HK-2 (cell line): Measurements from ENCODE around the gene DENND4C.
"Not testable (repeated sequence)": the region's sequence is repeated elsewhere in the genome, so short reads cannot be mapped to it uniquely, and the experiment has no call there.

Experiments used
- DNase-seq: peaks from one replicate; pipeline ENCODE4 v3.0.0-alpha.2; 2018; ENCODE audit not compliant: unreplicated experiment

The DENND4C gene

GRCh38 chr9:19266778-19267384, 36.4 kb downstream of the DENND4C start:
- not testable (repeated sequence) for DNase-seq

GRCh38 chr9:19269582-19269981, 39.1 kb downstream of the DENND4C start:
- no peak for DNase-seq

GRCh38 chr9:19270421-19270949, 40.0 kb downstream of the DENND4C start:
- DNase-seq = no peak

GRCh38 chr9:19271081-19271480, 40.6 kb downstream of the DENND4C start:
- DNase-seq = no peak

- no peak for DNase-seq
These were observed 51.3 kb downstream of the DENND4C start for GRCh38 chr9:19281801-19282200.

GRCh38 chr9:19283072-19283710, 52.7 kb downstream of the DENND4C start:
- DNase-seq = no peak

GRCh38 chr9:19284729-19285128, 54.2 kb downstream of the DENND4C start:
- DNase-seq = no peak

GRCh38 chr9:19286634-19287188, 56.2 kb downstream of the DENND4C start:
- DNase-seq = no peak

GRCh38 chr9:19288081-19288480, 57.6 kb downstream of the DENND4C start:
- no peak for DNase-seq

- no peak for DNase-seq
These were observed 59.6 kb downstream of the DENND4C start for GRCh38 chr9:19290103-19290502.

- DNase-seq = no peak
These were observed 63.7 kb downstream of the DENND4C start for GRCh38 chr9:19294219-19294618.

- DNase-seq = no peak
These were observed 68.0 kb downstream of the DENND4C start for GRCh38 chr9:19298436-19299000.

GRCh38 chr9:19303216-19303615, 72.7 kb downstream of the DENND4C start:
- no peak for DNase-seq

GRCh38 chr9:19306568-19306967, 76.1 kb downstream of the DENND4C start:
- DNase-seq = no peak

- no peak for DNase-seq
These were observed 79.8 kb downstream of the DENND4C start for GRCh38 chr9:19310246-19310645.

- no peak for DNase-seq
These were observed 83.1 kb downstream of the DENND4C start for GRCh38 chr9:19313573-19313972.

GRCh38 chr9:19320495-19320894, 90.0 kb downstream of the DENND4C start:
- no peak for DNase-seq

GRCh38 chr9:19331877-19332276, 101.4 kb downstream of the DENND4C start:
- no peak for DNase-seq

- no peak for DNase-seq
These were observed 105.7 kb downstream of the DENND4C start for GRCh38 chr9:19336166-19336565.

GRCh38 chr9:19342947-19343346, 112.5 kb downstream of the DENND4C start:
- no peak for DNase-seq

GRCh38 chr9:19358701-19359100, 128.2 kb downstream of the DENND4C start:
- DNase-seq = no peak

GRCh38 chr9:19369107-19369506, 138.6 kb downstream of the DENND4C start:
- no peak for DNase-seq

- DNase-seq = no peak
These were observed 141.4 kb downstream of the DENND4C start for GRCh38 chr9:19371942-19372341.
